ENCODE results near the gene C10orf67.
"Not testable (repeated sequence)": the region's sequence is repeated elsewhere in the genome, so short reads cannot be mapped to it uniquely, and the experiment has no call there.

The C10orf67 gene

DNA sequence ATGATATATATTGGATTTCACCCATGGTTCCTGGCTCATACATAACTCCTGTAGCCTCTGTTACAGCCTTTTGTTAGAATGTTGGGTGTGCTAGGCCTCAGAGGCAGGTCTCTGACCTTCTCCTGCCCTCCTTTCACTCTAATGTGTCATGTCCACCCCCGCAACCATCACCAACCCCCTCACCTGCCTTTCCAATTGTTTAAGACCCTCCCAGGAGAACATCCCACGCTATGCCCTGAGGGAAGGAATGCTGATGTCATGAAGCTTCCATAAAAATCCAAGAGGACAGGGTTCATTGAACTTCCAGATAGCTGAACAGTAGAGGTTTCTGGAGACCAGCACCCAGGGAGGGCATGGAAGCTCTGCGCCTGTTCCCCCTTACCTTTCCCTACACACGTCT, 30.8 kb upstream of the C10orf67 start:
- H3K36me3 ChIP-seq (ENCODE audit: control insufficient read depth in 2 of 2, insufficient read depth in 2 of 2, low read length in 2 of 2) = no peaks in the 10 kb centered on the region
- no peaks in the 10 kb centered on the region for H3K27me3 ChIP-seq (ENCODE audit: control insufficient read depth in 1 of 2, insufficient read depth in 2 of 2, low read length in 2 of 2)
- H3K9me3 ChIP-seq (ENCODE audit: control insufficient read depth in 2 of 2, low read length in 2 of 2) = no peaks in the 10 kb centered on the region
- H3K4me3 ChIP-seq (ENCODE audit: low read length in 2 of 2) = no peak overlapping the region
- H3K4me1 ChIP-seq (ENCODE audit: control insufficient read depth, insufficient read depth, low read length) = no peaks in the 10 kb centered on the region
- H3K9ac ChIP-seq (ENCODE audit: low read length in 2 of 2) = no peak overlapping the region
- no peak overlapping the region for H3K27ac ChIP-seq (ENCODE audit: low read length)

DNA sequence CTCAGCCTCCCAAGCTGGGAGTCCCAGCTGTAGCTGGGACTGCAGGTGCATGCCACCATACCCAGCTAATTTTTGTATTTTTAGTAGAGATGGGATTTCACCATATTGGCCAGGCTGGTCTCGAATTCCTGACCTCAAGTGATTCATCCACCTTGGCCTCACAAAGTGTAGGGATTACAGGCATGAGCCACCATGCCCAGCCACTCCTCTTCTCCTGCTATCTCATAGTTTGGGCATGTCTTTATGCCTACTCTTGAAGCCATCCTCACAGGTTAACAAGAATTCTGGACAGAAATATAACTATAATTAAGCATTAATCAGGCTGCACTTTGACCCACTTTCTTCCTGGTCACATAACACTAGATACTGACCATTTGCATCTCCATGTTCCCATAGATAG, 28.6 kb upstream of the C10orf67 start:
- no peaks in the 10 kb centered on the region for H3K27me3 ChIP-seq (ENCODE audit: control insufficient read depth in 1 of 2, insufficient read depth in 2 of 2, low read length in 2 of 2)
- H3K9ac ChIP-seq (ENCODE audit: low read length in 2 of 2) = no peak overlapping the region
- no peaks in the 10 kb centered on the region for H3K9me3 ChIP-seq (ENCODE audit: control insufficient read depth in 2 of 2, low read length in 2 of 2)
- no peaks in the 10 kb centered on the region for H3K36me3 ChIP-seq (ENCODE audit: control insufficient read depth in 2 of 2, insufficient read depth in 2 of 2, low read length in 2 of 2)
- no peak overlapping the region for H3K27ac ChIP-seq (ENCODE audit: low read length)
- H3K4me1 ChIP-seq (ENCODE audit: control insufficient read depth, insufficient read depth, low read length) = no peaks in the 10 kb centered on the region
- H3K4me3 ChIP-seq (ENCODE audit: low read length in 2 of 2) = no peak overlapping the region

DNA sequence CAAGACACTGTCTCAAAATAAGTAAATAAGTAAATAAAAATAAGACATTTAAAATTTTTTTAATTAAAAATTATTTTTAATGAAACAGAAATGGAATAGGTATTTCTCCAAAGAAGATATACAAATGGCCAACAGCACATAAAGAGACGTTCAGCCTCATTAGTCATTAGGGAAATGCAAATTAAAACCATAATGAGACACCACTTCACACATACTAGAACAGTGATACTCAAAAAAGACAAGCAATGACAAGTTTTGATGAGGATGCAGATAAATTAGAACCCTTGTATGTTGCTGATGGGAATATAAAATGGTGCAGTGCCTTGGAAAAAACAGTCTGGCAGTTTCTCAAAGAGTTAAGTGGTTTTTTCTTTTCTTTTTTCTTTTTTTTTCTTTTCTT, 26.5 kb upstream of the C10orf67 start:
- Histone ChIP-seq H3K27me3 (ENCODE audit: control insufficient read depth in 1 of 2, insufficient read depth in 2 of 2, low read length in 2 of 2) (no peaks in the 10 kb centered on the region), H3K9me3 (ENCODE audit: control insufficient read depth in 2 of 2, low read length in 2 of 2) (no peaks in the 10 kb centered on the region), H3K4me3 (ENCODE audit: low read length in 2 of 2) (no peak overlapping the region), H3K27ac (ENCODE audit: low read length) (no peak overlapping the region), H3K4me1 (ENCODE audit: control insufficient read depth, insufficient read depth, low read length) (no peaks in the 10 kb centered on the region), H3K36me3 (ENCODE audit: control insufficient read depth in 2 of 2, insufficient read depth in 2 of 2, low read length in 2 of 2) (no peaks in the 10 kb centered on the region), H3K9ac (ENCODE audit: low read length in 2 of 2) (no peak overlapping the region)

DNA sequence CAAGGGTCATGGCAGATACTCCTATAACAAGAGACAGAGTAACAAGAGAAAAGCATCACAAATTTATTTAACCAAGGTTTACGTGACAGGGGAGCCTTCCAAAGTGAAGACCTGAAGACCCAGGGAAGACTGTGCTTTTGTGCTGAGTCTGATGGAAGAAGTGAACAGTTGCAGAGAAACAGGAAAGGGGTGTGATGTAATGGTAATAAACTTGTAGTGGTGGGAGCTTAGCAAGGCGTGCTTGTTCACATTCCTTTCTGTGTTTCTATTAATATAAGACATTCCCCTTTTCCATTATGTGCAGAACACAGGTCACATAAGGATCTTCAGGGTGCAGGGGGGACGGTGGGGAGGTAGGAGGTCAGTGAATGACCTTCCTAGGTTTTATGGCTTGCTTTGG, 25.5 kb upstream of the C10orf67 start:
- no peaks in the 10 kb centered on the region for H3K36me3 ChIP-seq (ENCODE audit: control insufficient read depth in 2 of 2, insufficient read depth in 2 of 2, low read length in 2 of 2)
- H3K9me3 ChIP-seq (ENCODE audit: control insufficient read depth in 2 of 2, low read length in 2 of 2) = no peaks in the 10 kb centered on the region
- H3K4me3 ChIP-seq (ENCODE audit: low read length in 2 of 2) = no peak overlapping the region
- no peaks in the 10 kb centered on the region for H3K4me1 ChIP-seq (ENCODE audit: control insufficient read depth, insufficient read depth, low read length)
- H3K9ac ChIP-seq (ENCODE audit: low read length in 2 of 2) = no peak overlapping the region
- no peaks in the 10 kb centered on the region for H3K27me3 ChIP-seq (ENCODE audit: control insufficient read depth in 1 of 2, insufficient read depth in 2 of 2, low read length in 2 of 2)
- H3K27ac ChIP-seq (ENCODE audit: low read length) = no peak overlapping the region

DNA sequence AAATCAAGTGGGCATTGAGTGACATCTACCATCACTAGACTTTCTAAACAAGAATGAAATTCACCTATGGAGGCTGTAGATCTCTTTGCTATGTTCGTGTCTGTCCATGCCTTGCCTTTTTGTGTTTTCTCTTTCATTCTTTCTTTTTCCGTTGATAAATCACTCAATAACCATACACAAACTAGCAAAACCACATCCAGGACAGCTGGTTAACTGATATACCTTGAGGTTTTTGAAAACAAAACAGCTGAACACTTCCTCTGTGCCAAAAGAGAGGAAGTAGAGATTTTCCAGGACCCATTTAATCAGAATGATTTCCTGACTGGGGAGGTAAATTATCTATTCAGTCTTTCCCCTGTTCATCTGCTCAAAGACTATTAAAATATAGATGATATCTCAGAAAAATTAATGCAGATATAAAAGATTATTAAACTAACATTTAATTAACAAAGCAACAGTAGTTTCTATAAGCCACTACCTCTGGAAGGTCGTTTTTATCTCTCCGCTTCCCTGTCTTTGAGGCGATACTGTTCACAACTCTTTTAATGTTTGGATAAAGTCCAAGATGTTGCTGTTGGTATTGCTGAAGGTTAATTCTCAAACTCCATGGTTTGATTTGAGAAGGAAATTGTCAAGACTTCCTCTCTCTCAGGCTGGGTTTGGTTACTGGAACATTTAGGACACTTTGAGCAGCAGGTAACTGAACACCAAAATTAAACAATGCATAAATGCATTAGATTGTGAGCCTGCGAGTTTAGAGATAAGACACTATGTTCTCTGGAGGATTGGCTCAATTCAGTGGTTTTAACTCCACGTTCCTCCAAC, 24.4 kb upstream of the C10orf67 start:
- Histone ChIP-seq H3K27ac (ENCODE audit: low read length) (no peak overlapping the region), H3K36me3 (ENCODE audit: control insufficient read depth in 2 of 2, insufficient read depth in 2 of 2, low read length in 2 of 2) (no peaks in the 10 kb centered on the region), H3K9me3 (ENCODE audit: control insufficient read depth in 2 of 2, low read length in 2 of 2) (no peaks in the 10 kb centered on the region), H3K9ac (ENCODE audit: low read length in 2 of 2) (no peak overlapping the region), H3K4me3 (ENCODE audit: low read length in 2 of 2) (no peak overlapping the region), H3K4me1 (ENCODE audit: control insufficient read depth, insufficient read depth, low read length) (no peaks in the 10 kb centered on the region), H3K27me3 (ENCODE audit: control insufficient read depth in 1 of 2, insufficient read depth in 2 of 2, low read length in 2 of 2) (no peaks in the 10 kb centered on the region)

DNA sequence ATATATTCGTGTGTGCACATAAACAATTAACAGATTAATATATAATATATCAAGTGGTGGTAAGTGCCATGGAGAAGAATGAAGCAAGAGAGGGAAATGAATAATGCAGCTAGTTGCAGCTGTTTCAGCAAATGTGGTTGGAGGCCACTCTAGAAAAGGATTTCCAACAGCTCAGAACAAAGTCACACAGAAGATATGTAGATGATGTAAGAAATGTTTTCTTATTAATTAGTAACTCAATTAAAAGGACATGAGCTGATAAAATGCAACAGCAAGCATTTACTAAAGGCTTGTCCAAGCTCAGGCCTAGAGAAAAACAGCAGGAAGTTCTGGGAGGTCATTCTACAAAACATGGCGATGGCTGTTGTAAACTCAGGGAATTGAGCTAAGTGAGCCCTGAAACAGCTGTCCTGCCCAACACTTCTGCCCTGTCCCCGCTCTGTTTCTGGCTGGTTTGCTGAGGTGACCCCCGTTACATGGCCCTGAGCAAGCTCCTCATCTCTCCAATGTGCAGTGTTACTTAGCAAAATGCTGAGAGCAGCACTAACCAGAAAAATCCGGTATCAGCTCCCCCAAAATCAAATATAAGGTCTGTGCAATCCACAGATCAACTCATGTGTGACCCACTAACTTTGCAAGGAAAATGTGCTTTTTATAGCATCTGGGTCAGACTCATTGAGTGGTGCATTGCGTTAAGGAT, 23.4 kb upstream of the C10orf67 start:
- no peaks in the 10 kb centered on the region for H3K36me3 ChIP-seq (ENCODE audit: control insufficient read depth in 2 of 2, insufficient read depth in 2 of 2, low read length in 2 of 2)
- H3K4me3 ChIP-seq (ENCODE audit: low read length in 2 of 2) = no peak overlapping the region
- no peak overlapping the region for H3K9ac ChIP-seq (ENCODE audit: low read length in 2 of 2)
- no peak overlapping the region for H3K27ac ChIP-seq (ENCODE audit: low read length)
- no peaks in the 10 kb centered on the region for H3K4me1 ChIP-seq (ENCODE audit: control insufficient read depth, insufficient read depth, low read length)
- no peaks in the 10 kb centered on the region for H3K9me3 ChIP-seq (ENCODE audit: control insufficient read depth in 2 of 2, low read length in 2 of 2)
- H3K27me3 ChIP-seq (ENCODE audit: control insufficient read depth in 1 of 2, insufficient read depth in 2 of 2, low read length in 2 of 2) = no peaks in the 10 kb centered on the region

DNA sequence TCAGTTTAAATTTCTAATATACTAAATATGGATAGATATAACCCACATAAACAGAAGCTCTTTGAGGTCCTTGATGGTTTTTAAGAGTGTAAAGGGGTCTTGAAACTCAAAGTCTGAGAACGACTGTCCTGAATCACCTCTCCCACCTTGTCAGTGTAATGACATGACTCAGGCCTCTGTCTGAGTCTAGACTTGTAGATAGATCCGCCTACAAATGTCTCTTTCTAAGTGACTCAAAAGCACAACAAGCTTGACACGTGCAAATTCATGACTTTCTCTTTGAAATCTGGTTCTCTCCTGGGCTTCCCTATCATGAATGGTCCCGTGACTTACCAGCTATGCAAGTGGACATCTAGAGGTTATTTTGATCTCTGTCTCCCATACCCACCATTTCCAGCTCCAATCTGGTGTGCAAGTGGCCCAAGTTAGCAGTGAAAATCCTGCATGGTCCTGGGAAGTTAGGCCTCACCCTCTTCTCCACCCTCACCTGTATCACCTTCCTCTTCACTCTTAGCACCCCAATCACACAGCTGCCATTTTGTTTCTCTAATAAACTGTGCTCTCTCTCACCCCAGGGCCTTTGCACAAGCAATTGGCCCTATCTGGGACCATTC, 20.9 kb upstream of the C10orf67 start:
- H3K4me3 ChIP-seq (ENCODE audit: low read length in 2 of 2); H3K9ac ChIP-seq (ENCODE audit: low read length in 2 of 2); H3K9me3 ChIP-seq (ENCODE audit: control insufficient read depth in 2 of 2, low read length in 2 of 2); H3K27me3 ChIP-seq (ENCODE audit: control insufficient read depth in 1 of 2, insufficient read depth in 2 of 2, low read length in 2 of 2); H3K4me1 ChIP-seq (ENCODE audit: control insufficient read depth, insufficient read depth, low read length); H3K36me3 ChIP-seq (ENCODE audit: control insufficient read depth in 2 of 2, insufficient read depth in 2 of 2, low read length in 2 of 2); H3K27ac ChIP-seq (ENCODE audit: low read length): not testable (repeated sequence)

DNA sequence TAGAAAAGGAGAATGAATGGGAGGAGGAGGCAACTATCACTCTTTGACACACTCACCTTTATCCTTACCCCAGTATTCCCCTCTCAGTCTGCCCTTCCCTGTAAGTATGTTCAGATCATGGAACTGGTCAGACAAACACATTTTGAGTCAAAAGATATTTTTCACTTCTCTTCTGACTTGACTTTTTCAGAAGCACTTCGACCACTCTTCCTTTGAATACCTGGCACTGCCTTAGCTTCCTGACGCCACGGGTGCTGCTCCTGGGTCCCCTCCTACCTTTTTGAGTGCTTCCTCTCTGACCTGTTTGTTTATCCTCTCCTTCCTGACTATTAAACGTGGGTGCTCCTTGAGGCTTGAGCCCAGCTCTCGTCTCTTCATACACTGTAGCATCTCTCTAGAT, 19.8 kb upstream of the C10orf67 start:
- H3K9ac ChIP-seq (ENCODE audit: low read length in 2 of 2) = no peak overlapping the region
- peaks cover 0 to 2% of the 10 kb centered on the region in 2 donors for H3K27me3 ChIP-seq (ENCODE audit: control insufficient read depth in 1 of 2, insufficient read depth in 2 of 2, low read length in 2 of 2)
- no peak overlapping the region for H3K27ac ChIP-seq (ENCODE audit: low read length)
- no peak overlapping the region for H3K4me3 ChIP-seq (ENCODE audit: low read length in 2 of 2)
- H3K4me1 ChIP-seq (ENCODE audit: control insufficient read depth, insufficient read depth, low read length) = no peaks in the 10 kb centered on the region
- H3K36me3 ChIP-seq (ENCODE audit: control insufficient read depth in 2 of 2, insufficient read depth in 2 of 2, low read length in 2 of 2) = no peaks in the 10 kb centered on the region
- H3K9me3 ChIP-seq (ENCODE audit: control insufficient read depth in 2 of 2, low read length in 2 of 2) = no peaks in the 10 kb centered on the region

DNA sequence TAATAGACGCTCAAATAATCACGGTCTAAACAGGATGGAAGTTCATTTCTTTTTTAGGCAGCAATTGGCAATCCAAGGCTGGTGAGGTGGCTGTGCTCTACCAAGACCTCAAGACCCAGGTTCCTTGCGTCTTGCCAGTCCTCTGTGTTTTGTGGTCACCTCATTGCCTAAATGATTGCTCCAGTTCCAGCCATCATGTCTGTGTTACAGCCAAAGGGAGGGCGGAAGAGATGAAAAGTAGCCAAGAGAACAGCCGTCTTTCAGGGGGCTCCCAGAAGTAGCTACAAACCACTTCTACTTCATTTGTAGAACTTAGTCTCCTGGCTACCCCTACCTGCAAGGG, 19.2 kb upstream of the C10orf67 start:
- Histone ChIP-seq H3K36me3 (ENCODE audit: control insufficient read depth in 2 of 2, insufficient read depth in 2 of 2, low read length in 2 of 2) (no peaks in the 10 kb centered on the region), H3K4me3 (ENCODE audit: low read length in 2 of 2) (no peak overlapping the region), H3K27ac (ENCODE audit: low read length) (no peak overlapping the region), H3K4me1 (ENCODE audit: control insufficient read depth, insufficient read depth, low read length) (no peaks in the 10 kb centered on the region), H3K9me3 (ENCODE audit: control insufficient read depth in 2 of 2, low read length in 2 of 2) (no peaks in the 10 kb centered on the region), H3K9ac (ENCODE audit: low read length in 2 of 2) (no peak overlapping the region), H3K27me3 (ENCODE audit: control insufficient read depth in 1 of 2, insufficient read depth in 2 of 2, low read length in 2 of 2) (peaks cover 0 to 2% of the 10 kb centered on the region in 2 donors)

DNA sequence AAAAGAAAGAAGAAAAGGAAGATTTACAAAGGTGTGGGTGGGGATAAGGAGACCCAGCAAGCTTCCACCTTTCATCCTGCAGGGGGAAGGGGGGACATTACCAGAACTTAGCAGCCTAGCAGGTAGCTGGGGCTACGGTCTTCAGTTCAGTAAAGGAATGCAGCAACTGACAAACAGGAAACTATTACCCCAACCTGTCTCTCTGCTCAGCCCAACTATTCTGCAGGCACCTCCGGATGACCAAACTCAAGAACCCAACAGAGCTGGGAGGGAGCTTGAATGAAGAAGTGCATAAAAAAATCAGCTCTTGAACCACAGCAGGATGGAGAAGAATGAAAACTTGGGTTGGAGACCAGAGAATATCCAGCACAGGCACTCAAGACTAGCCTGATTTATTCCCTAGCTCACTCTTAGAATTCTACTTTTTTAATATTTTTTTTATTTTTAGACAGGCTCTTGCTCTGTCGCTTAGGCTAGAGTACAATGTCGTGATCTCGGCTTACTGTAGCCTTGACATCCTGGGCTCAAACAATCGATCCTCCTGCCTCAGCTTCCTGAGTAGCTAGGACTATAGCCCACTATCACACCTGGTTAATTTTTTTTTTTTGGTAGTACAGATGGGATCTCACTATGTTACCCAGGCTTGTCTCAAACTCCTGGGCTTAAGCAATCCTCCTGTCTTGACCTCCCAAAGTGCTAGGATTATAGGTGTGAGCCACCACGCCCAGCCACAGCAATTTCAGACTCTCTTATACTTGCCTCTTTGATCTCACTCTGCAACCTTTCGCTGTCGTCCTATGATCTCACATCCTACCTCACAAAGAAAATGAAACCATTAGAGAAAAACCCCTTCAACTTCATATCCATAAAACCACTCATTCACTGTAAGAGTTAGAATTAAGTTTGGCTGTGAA, 18.5 kb upstream of the C10orf67 start:
- H3K9me3 ChIP-seq (ENCODE audit: control insufficient read depth in 2 of 2, low read length in 2 of 2) = no peaks in the 10 kb centered on the region
- H3K36me3 ChIP-seq (ENCODE audit: control insufficient read depth in 2 of 2, insufficient read depth in 2 of 2, low read length in 2 of 2) = no peaks in the 10 kb centered on the region
- peaks cover 0 to 2% of the 10 kb centered on the region in 2 donors for H3K27me3 ChIP-seq (ENCODE audit: control insufficient read depth in 1 of 2, insufficient read depth in 2 of 2, low read length in 2 of 2)
- no peak overlapping the region for H3K4me3 ChIP-seq (ENCODE audit: low read length in 2 of 2)
- H3K9ac ChIP-seq (ENCODE audit: low read length in 2 of 2) = no peak overlapping the region
- no peaks in the 10 kb centered on the region for H3K4me1 ChIP-seq (ENCODE audit: control insufficient read depth, insufficient read depth, low read length)
- no peak overlapping the region for H3K27ac ChIP-seq (ENCODE audit: low read length)
